GM12874 (cell line): ENCODE data around the gene TNFRSF25.

ENCODE experiments used
- TF ChIP-seq, protein P1 (sequence below): IDR thresholded peaks from 2 replicates; pipeline ENCODE4 v1.5.1; 2011; ENCODE audit warnings: low read depth, mild to moderate bottlenecking, control low read depth, low read length, moderate library complexity; ENCODE audit not compliant: insufficient read depth

The TNFRSF25 gene

DNA sequence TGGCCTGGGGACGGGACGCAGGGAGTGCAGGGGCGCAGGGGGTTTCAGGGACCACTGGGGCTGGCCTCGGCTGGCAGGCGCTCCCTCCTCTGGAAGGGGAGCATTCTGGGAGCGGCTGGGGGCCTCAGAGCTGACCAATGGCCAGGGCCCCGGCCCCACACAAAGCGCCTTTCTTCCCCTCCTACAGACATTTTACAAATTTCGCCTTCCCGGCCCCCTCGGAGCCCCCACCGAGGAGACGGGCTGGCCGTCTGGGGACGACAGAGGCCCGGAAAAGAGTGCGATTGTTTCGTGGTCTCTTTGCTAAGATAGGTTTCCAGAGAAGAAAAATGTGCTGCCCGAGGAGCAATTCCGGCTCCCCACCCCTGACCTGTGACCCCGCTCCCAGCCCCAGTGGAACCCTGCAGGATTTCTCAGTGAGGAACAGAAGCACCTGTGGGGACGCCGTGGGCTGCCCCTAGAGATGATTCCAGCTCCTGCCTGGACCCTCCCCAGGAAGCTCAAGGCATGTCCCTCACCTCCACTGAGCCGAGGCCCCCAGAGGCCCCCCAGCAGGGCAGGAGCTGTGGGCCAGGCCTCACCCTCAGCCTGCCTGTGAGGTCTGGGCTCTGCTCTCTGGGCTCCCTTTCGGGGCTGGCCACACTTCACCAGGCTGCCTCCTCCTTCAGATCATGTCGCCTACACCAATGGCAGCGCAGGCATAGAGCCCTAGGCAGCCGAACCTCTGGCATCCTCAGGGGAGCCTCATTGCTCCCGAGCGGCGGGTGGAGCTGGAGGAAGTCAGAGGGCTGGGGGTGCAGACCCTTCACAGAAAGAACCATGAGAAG lies 40.5 kb upstream of the TNFRSF25 start:
- TF ChIP-seq, protein P1, sequence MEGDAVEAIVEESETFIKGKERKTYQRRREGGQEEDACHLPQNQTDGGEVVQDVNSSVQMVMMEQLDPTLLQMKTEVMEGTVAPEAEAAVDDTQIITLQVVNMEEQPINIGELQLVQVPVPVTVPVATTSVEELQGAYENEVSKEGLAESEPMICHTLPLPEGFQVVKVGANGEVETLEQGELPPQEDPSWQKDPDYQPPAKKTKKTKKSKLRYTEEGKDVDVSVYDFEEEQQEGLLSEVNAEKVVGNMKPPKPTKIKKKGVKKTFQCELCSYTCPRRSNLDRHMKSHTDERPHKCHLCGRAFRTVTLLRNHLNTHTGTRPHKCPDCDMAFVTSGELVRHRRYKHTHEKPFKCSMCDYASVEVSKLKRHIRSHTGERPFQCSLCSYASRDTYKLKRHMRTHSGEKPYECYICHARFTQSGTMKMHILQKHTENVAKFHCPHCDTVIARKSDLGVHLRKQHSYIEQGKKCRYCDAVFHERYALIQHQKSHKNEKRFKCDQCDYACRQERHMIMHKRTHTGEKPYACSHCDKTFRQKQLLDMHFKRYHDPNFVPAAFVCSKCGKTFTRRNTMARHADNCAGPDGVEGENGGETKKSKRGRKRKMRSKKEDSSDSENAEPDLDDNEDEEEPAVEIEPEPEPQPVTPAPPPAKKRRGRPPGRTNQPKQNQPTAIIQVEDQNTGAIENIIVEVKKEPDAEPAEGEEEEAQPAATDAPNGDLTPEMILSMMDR, result no peak

- TF ChIP-seq, protein P1, result no peak
These were observed 39.6 kb upstream of the TNFRSF25 start for GRCh38 chr1:6505367-6506209.

DNA sequence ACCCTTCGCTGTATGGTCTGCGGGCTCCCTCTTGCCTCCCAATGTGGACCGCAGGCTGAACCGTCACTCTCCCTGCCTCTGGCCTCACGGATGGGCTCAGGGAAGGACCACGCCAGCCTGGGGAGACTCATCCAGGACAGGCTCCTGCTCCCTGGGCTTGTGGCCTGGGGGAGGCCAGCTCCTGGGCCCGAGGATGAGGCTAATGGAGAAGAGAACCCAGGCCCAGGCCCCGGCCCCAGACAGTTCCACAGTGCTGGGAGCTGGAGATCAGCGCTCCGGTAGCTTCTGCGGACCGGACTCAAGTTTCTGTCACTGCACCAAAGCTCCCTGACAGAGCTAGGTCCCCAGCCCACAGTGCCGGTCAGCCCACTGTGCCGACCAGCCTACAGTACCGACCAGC lies 38.9 kb upstream of the TNFRSF25 start:
- TF ChIP-seq, protein P1, result no peak

DNA sequence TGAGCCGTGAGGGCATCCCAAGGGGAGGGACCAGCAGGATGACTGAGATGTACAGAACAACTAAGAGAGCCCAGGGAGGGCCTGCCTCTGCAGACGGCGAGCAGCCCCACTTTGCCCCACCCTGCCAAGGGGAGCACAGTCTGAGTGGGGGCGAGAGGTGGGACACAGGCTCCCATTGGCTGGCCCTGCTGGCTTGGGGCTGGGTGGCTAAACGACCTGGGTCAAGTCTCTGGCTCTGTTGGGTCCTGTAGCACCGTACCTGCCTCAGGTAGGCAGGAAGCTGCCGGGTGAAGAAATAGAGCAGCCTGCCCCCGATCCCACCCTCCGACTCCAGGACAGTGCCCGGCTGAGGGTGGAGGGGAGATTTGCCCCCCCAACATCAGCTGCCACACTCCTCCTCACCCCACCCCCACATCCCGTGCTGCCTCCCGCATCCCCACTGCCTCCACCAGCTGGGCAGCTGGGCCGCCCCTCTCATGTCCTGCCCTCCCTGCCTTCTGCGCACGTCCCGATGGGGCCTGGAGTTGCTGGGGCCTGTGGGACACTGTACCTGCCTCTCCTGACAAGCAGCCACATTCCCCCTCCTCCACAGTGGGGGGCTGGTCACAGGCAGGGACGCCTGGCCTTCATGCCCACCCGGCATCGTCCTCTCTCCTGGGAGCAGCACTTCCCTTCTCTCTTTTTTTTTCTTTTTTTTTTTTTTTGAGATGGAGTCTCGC lies 38.1 kb upstream of the TNFRSF25 start:
- TF ChIP-seq, protein P1, result no peak

DNA sequence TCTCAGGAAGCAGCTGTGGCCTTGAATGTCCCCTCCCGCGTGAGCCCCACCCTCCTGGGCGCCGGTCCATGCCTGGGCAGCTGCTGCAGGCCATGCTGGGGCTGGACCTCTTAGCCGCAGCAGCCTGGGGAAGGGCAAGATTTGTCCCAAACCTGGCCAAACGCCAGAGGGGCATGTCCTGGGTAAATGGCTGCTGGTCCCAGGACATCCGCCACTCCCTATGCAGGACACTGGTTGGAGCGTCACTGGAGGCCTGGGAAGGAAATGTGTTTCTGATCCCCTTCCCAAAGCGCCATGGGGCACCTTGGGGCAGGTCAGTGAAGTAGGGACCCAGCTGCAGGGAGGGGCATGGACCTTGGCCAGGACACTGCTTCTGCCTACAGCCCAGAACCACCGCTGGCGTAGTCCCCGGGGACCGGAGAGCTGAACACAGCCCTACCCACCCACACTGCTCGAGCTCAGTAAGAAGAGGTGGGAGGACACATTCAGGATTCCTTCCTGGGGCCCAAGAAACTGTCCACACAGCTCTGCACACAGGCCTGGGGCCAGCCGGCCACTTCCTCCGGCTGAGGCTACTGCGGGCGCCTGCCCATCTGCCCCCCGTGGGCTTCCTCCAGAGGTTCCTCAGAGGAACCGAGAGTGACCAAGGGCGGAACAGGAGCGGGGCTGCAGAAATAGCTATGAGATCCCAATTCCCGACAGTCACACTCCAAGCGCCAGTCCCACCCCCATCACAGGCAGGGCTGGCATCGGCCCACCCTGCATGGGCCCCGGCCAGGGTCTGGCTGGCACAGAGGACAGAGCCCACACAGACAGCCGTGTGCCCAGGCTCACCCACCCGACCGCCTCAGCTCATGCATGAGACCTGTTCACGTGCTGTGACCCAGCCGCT lies 36.3 kb upstream of the TNFRSF25 start:
- TF ChIP-seq, protein P1, result no peak

DNA sequence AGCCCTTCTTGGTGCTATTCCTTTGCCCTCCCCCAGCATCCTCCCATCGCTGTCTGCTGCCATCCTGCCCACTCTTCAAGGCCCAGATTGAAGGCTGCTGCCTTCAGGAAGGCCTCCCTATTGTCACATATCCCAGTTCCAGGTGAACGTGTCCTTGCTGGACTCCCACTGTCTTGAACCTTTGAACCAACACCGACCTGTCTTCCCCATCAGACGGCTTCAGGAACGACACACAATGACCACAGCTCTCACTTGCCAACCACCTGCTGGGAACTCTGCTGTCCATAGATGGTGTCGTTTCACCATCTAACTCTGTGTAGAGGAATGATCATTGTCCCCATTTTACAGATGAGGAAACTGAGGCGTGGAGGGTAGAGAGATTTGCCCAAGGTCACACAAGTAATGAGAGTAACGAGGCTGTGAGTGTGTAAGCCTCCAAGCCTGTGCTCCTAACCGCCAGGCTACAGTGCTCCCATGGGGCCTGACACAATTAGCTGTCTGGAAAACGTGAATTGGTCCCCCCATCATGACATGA lies 35.4 kb upstream of the TNFRSF25 start:
- TF ChIP-seq, protein P1, result no peak
